ENCODE data around the gene CRB2. TPM values are rescaled to one million over a fixed set of nuclear protein-coding genes. Genes with fewer than 3 reads are reported as not detected.

The CRB2 gene
- total and polyA plus RNA-seq, 4 donors = 8.6 to 35.7 (median 13.9) TPM

DNA sequence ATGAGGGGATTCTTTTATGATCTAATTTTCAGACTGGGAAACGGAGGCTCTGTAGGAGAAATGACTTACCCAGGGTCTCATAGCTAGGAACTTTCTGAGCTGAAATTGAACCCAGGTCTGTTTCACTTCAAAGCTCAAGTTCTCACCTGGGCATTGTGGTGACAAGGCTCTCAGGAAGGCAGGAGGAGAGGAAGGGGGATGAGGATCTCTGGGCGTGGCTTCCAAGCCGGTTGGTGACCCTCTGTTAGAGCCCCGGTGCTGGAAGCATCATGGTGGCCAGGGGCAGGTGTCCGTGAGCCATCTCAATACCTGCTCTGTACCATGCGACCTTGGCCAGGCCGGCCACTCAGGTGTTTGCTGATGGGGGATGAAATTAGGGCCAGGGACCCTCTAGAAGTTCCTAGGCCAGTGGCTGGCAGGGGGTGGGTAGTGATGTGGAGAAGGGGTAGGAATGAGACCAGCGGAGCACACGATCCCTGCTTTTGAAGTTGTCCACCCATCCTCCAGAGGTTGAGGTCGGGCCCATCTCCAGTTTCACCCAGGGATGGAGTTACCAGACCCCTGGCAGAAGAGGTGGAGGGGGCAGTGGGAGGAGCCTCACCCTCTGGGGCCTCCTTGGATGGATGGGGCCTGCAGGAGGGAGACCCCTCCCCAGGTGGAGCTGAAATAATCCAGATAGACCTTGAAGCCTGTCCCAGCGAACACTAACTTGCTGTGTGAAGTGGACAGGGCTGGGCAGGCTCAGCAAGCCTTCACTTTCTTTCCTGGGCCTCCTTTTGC, 5.9 kb downstream of the CRB2 start:
- DNase-seq (ENCODE audit: low read depth in 4 of 6, low spot score in 6 of 6) = no peak
- Histone ChIP-seq H3K4me3 (ENCODE audit: low read depth, low read length) (no peak overlapping the region), H3K9me3 (ENCODE audit: control insufficient read depth, insufficient read depth, low read length) (no peaks in the 10 kb centered on the region), H3K36me3 (ENCODE audit: control insufficient read depth, insufficient read depth, low read length) (peaks cover 35% of the 10 kb centered on the region), H3K4me1 (ENCODE audit: control insufficient read depth, insufficient read depth, low read length) (peaks cover 68% of the 10 kb centered on the region), H3K27ac (ENCODE audit: low read depth, low read length) (no peak overlapping the region), H3K27me3 (ENCODE audit: control insufficient read depth, insufficient read depth, low read length) (no peaks in the 10 kb centered on the region)
- 63% methylated on average over 11 of the region's 11 CpGs for WGBS (ENCODE audit: insufficient coverage)

DNA sequence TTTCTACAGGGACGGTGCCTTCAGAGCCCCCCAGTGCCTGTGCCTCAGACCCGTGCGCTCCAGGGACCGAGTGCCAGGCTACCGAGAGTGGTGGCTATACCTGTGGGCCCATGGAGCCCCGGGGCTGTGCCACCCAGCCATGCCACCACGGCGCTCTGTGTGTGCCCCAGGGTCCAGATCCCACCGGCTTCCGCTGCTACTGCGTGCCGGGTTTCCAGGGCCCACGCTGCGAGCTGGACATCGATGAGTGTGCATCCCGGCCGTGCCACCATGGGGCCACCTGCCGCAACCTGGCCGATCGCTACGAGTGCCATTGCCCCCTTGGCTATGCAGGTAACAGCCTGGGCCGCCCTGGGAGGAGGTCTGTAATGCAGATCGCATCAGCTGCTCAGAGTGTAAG, 6.9 kb downstream of the CRB2 start:
- no peak overlapping the region for H3K4me3 ChIP-seq (ENCODE audit: low read depth, low read length)
- no peaks in the 10 kb centered on the region for H3K27me3 ChIP-seq (ENCODE audit: control insufficient read depth, insufficient read depth, low read length)
- H3K36me3 ChIP-seq (ENCODE audit: control insufficient read depth, insufficient read depth, low read length) = peaks cover 44% of the 10 kb centered on the region
- H3K9me3 ChIP-seq (ENCODE audit: control insufficient read depth, insufficient read depth, low read length) = no peaks in the 10 kb centered on the region
- no peak overlapping the region for H3K27ac ChIP-seq (ENCODE audit: low read depth, low read length)
- 90% methylated on average over 23 of the region's 23 CpGs for WGBS (ENCODE audit: insufficient coverage)
- peaks cover 58% of the 10 kb centered on the region for H3K4me1 ChIP-seq (ENCODE audit: control insufficient read depth, insufficient read depth, low read length)
- no peak for DNase-seq (ENCODE audit: low read depth in 4 of 6, low spot score in 6 of 6)

DNA sequence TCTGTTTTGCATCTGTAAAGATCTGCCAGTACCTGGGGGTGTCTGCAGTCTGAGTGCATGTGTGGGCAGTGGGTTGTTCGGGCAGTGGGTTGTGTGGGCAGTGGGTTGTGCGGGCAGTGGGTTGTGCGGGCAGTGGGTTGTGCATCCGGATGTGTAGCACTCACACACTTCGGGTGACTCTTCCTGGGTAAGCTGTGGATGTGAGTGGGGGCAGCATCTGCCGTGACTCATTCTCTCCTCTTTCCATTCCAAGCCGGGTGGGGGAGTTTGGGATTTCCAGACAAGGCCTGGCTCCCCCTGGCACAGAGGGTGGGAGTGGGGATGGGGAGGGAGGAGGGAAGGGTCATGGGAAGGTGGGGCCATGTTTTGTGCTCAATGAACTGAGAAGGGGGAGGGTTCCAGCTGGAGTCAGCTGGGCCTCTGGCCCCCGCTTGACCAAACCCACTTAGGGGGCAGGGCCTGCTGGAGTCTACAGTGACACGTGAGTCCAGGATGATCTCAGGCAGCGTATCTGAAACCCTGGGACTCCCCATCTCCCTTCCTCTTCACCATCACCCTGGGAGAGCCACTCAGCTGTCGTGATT, 8.3 kb downstream of the CRB2 start:
- Histone ChIP-seq H3K27me3 (ENCODE audit: control insufficient read depth, insufficient read depth, low read length) (no peaks in the 10 kb centered on the region), H3K4me3 (ENCODE audit: low read depth, low read length) (no peak overlapping the region), H3K36me3 (ENCODE audit: control insufficient read depth, insufficient read depth, low read length) (peaks cover 56% of the 10 kb centered on the region), H3K9me3 (ENCODE audit: control insufficient read depth, insufficient read depth, low read length) (no peaks in the 10 kb centered on the region), H3K27ac (ENCODE audit: low read depth, low read length) (no peak overlapping the region), H3K4me1 (ENCODE audit: control insufficient read depth, insufficient read depth, low read length) (peaks cover 48% of the 10 kb centered on the region)
- WGBS (ENCODE audit: insufficient coverage) = 58% methylated on average over 9 of the region's 11 CpGs
- no peak for DNase-seq (ENCODE audit: low read depth in 4 of 6, low spot score in 6 of 6)

DNA sequence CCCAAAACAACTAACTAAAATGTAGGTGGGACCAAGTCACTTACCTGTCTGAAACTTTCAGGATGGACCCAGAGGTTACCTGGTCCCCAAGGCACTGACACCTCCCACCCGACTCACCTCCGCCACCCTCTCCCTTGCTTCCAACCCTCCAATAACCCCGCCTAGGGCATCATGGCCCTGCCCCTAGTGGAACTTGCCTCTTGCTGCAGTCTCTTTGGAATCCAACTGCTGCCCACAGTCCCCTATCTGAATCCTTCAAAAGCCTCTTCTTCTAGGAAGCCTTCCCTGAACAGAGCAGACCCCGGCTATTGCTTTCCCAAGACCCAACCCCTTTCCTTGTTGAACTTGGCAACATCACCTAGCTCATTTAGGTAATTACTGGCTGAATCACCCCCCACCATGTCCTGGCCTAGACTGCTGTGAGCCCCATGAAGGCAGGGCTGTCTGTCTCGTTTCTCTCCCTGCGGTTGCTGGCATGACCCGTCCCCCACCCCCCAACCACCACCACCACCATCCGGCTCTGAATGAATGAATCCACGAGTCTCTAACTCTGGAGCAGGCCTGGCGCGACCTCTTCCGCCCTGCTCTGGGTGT, 9.4 kb downstream of the CRB2 start:
- H3K36me3 ChIP-seq (ENCODE audit: control insufficient read depth, insufficient read depth, low read length) = peaks cover 59% of the 10 kb centered on the region
- H3K27me3 ChIP-seq (ENCODE audit: control insufficient read depth, insufficient read depth, low read length) = no peaks in the 10 kb centered on the region
- no peaks in the 10 kb centered on the region for H3K9me3 ChIP-seq (ENCODE audit: control insufficient read depth, insufficient read depth, low read length)
- H3K4me3 ChIP-seq (ENCODE audit: low read depth, low read length) = no peak overlapping the region
- no peak overlapping the region for H3K27ac ChIP-seq (ENCODE audit: low read depth, low read length)
- no peak for DNase-seq (ENCODE audit: low read depth in 4 of 6, low spot score in 6 of 6)
- peaks cover 38% of the 10 kb centered on the region for H3K4me1 ChIP-seq (ENCODE audit: control insufficient read depth, insufficient read depth, low read length)
- WGBS (ENCODE audit: insufficient coverage) = 73% methylated on average over 12 of the region's 12 CpGs

DNA sequence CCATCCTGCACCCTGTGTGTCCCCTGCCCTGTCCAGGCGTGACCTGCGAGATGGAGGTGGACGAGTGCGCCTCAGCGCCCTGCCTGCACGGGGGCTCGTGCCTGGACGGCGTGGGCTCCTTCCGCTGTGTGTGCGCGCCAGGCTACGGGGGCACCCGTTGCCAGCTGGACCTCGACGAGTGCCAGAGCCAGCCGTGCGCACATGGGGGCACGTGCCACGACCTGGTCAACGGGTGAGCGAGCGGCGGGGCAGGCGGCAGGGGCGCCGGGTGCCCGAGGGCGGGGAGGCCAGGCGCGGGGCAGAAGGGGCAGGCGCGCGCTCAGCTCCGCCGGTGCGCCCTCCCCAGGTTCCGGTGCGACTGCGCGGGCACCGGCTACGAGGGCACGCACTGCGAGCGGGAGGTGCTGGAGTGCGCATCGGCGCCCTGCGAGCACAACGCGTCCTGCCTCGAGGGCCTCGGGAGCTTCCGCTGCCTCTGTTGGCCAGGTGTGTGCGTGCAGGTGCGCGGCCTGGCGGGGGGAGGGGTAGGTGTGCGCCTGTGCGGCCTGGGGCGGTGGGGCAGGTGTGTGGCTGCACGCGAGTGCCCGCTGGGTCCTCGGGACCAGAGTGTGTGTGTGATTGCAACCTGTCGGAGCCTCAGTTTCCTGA, 10.0 kb downstream of the CRB2 start:
- no peak for DNase-seq (ENCODE audit: low read depth in 4 of 6, low spot score in 6 of 6)
- no peak overlapping the region for H3K27ac ChIP-seq (ENCODE audit: low read depth, low read length)
- no peaks in the 10 kb centered on the region for H3K9me3 ChIP-seq (ENCODE audit: control insufficient read depth, insufficient read depth, low read length)
- peaks cover 31% of the 10 kb centered on the region for H3K4me1 ChIP-seq (ENCODE audit: control insufficient read depth, insufficient read depth, low read length)
- peaks cover 65% of the 10 kb centered on the region for H3K36me3 ChIP-seq (ENCODE audit: control insufficient read depth, insufficient read depth, low read length)
- H3K27me3 ChIP-seq (ENCODE audit: control insufficient read depth, insufficient read depth, low read length) = no peaks in the 10 kb centered on the region
- 78% methylated on average over 66 of the region's 67 CpGs for WGBS (ENCODE audit: insufficient coverage)
- H3K4me3 ChIP-seq (ENCODE audit: low read depth, low read length) = no peak overlapping the region

DNA sequence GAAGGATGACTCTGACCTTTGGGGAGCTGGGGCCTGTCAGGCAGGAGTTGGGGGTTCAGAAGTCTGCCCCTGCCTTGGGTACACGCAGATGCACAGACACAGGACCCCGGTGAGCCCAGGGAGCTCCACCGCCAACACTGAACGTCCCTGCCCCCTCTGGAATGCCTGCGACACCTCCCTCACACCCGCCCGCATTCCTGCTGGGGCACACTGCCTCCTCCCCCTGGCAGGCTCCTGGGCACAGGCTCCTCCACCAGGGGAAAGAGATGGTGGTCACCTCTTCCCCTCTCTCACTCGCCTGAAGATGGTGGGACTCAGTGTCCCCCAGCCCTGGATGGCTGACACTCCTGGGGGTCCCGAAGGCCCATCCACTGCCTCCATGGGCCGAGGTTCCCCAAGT, 12.0 kb downstream of the CRB2 start:
- WGBS (ENCODE audit: insufficient coverage) = 76% methylated on average over 9 of the region's 10 CpGs
- no peak for DNase-seq (ENCODE audit: low read depth in 4 of 6, low spot score in 6 of 6)
- H3K27me3 ChIP-seq (ENCODE audit: control insufficient read depth, insufficient read depth, low read length) = peaks cover 10% of the 10 kb centered on the region
- H3K27ac ChIP-seq (ENCODE audit: low read depth, low read length) = no peak overlapping the region
- H3K4me1 ChIP-seq (ENCODE audit: control insufficient read depth, insufficient read depth, low read length) = peaks cover 30% of the 10 kb centered on the region
- peaks cover 80% of the 10 kb centered on the region for H3K36me3 ChIP-seq (ENCODE audit: control insufficient read depth, insufficient read depth, low read length)
- no peak overlapping the region for H3K4me3 ChIP-seq (ENCODE audit: low read depth, low read length)
- no peaks in the 10 kb centered on the region for H3K9me3 ChIP-seq (ENCODE audit: control insufficient read depth, insufficient read depth, low read length)

DNA sequence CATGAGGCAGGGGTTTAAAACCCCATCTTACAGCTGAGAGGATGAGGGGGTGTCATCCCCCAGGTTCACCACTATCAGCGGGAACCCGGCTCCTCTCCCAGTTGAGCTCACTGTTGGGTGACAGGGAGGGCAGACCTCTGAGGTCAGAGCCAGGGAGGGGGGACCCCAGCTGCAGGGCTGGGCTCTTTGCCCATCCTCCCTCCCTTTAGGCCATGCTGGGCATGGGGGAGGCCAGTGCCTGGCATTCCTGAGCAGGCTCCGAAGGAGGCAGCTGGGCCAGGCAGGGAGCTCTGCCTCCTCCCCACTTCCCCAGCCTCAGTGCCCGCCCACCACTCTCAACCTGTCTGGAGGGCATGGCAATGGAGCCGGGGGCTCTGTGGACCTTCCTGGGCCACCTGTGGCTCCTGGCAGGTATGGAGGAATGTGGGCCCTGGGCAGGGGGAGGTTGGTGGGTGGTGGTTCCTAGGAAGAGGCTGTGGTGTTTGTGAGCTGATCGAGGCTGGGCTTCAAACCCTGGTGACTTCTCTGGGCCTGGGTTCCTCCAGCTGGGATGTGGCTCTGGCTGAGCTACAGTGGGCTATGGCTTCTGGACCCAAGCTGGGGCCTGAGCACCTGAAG, 12.6 kb downstream of the CRB2 start:
- Histone ChIP-seq H3K27ac (ENCODE audit: low read depth, low read length) (no peak overlapping the region), H3K9me3 (ENCODE audit: control insufficient read depth, insufficient read depth, low read length) (no peaks in the 10 kb centered on the region), H3K27me3 (ENCODE audit: control insufficient read depth, insufficient read depth, low read length) (peaks cover 10% of the 10 kb centered on the region), H3K36me3 (ENCODE audit: control insufficient read depth, insufficient read depth, low read length) (peaks cover 77% of the 10 kb centered on the region), H3K4me3 (ENCODE audit: low read depth, low read length) (no peak overlapping the region), H3K4me1 (ENCODE audit: control insufficient read depth, insufficient read depth, low read length) (peaks cover 28% of the 10 kb centered on the region)
- DNase-seq (ENCODE audit: low read depth in 4 of 6, low spot score in 6 of 6) = no peak
- 87% methylated on average over 2 of the region's 6 CpGs for WGBS (ENCODE audit: insufficient coverage)

DNA sequence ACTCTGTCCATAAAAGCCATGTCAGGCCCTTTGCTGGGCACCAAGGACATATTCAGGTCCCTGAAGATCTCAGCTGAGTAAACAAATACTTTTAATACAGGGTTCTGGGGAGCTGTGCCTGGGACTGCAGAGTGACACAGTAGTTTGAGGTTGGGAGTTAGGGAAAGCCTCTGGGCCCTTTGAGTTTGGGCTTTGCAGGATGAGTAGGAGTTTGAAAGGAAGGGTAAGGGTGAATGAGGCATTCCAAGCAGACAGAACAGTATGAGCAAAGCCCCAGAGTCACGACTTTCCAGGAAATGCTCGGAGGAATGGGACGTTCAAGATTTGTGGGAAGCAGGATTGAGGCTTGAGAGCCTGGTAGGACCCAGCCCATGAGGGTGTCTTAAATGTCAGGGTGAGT, 13.3 kb downstream of the CRB2 start:
- Histone ChIP-seq H3K27ac (ENCODE audit: low read depth, low read length) (no peak overlapping the region), H3K4me1 (ENCODE audit: control insufficient read depth, insufficient read depth, low read length) (peaks cover 28% of the 10 kb centered on the region), H3K27me3 (ENCODE audit: control insufficient read depth, insufficient read depth, low read length) (peaks cover 10% of the 10 kb centered on the region), H3K4me3 (ENCODE audit: low read depth, low read length) (no peak overlapping the region), H3K36me3 (ENCODE audit: control insufficient read depth, insufficient read depth, low read length) (peaks cover 74% of the 10 kb centered on the region), H3K9me3 (ENCODE audit: control insufficient read depth, insufficient read depth, low read length) (no peaks in the 10 kb centered on the region)
- whole genome bisulfite sequencing (ENCODE audit: insufficient coverage) = 91% methylated on average over 3 of the region's 3 CpGs
- DNase-seq (ENCODE audit: low read depth in 4 of 6, low spot score in 6 of 6) = no peak

DNA sequence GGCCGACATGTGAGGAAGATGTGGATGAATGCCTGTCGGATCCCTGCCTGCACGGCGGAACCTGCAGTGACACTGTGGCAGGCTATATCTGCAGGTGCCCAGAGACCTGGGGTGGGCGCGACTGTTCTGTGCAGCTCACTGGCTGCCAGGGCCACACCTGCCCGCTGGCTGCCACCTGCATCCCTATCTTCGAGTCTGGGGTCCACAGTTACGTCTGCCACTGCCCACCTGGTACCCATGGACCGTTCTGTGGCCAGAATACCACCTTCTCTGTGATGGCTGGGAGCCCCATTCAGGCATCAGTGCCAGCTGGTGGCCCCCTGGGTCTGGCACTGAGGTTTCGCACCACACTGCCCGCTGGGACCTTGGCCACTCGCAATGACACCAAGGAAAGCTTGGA, 14.1 kb downstream of the CRB2 start:
- H3K27me3 ChIP-seq (ENCODE audit: control insufficient read depth, insufficient read depth, low read length) = peaks cover 10% of the 10 kb centered on the region

More for the DNA sequence above, 14.1 kb downstream of the CRB2 start:
- no peaks in the 10 kb centered on the region for H3K9me3 ChIP-seq (ENCODE audit: control insufficient read depth, insufficient read depth, low read length)
- DNase-seq (ENCODE audit: low read depth in 4 of 6, low spot score in 6 of 6) = no peak
- 95% methylated on average over 13 of the region's 13 CpGs for WGBS (ENCODE audit: insufficient coverage)
- peaks cover 81% of the 10 kb centered on the region for H3K36me3 ChIP-seq (ENCODE audit: control insufficient read depth, insufficient read depth, low read length)
- H3K4me3 ChIP-seq (ENCODE audit: low read depth, low read length) = no peak overlapping the region
- no peak overlapping the region for H3K27ac ChIP-seq (ENCODE audit: low read depth, low read length)
- peaks cover 30% of the 10 kb centered on the region for H3K4me1 ChIP-seq (ENCODE audit: control insufficient read depth, insufficient read depth, low read length)

Measured in spinal cord (tissue), 10 donors.